Tongue (tissue), 2 donors: ENCODE results near the gene KLHL21. TPM values are rescaled to one million over a fixed set of nuclear protein-coding genes. Genes with fewer than 3 reads are reported as not detected.
A peak's percentile ranks its signal among the peaks of the same experiment; 100 is the strongest.
"Not testable (repeated sequence)": the region's sequence is repeated elsewhere in the genome, so short reads cannot be mapped to it uniquely, and the experiment has no call there.

ENCODE experiments used
- DNase-seq: peaks from one replicate; pipeline ENCODE4 v3.0.0-alpha.2; 2015
- total RNA-seq: library from RNA; depleted of rRNA; stranded (reverse); fragments of >200 nt; gene quantifications from one replicate; pipeline ENCODE4 v1.2.3, GENCODE V29; 2014

KLHL21 gene
- 63.7 TPM for total RNA-seq

GRCh38 chr1:6602669-6603237 lies at the start of gene KLHL21:
TSS of gene KLHL21 (minus strand) at chr1:6602869. CDS start at chr1:6602817, 52 bp downstream.
- DNase-seq: peak; percentile 95

DNA sequence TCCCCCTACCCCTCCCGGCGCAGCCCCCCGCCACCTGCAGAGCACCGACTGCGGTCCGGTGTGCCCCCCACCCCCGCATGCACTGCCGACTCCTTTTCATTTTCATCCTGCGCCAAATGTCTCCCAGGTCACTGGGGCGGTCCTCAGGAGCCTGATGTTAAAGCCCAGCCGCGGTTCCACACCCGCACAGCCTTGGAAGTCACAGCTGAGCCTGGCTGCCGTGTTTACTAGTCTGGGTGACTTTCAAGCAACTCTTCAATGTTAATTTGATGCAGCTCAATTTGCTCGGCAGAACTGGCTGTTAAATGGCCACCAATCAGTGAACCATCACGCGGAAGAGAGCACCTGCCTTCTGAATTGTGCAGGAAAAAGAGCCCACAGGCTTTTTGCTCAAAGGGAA lies 49.2 kb upstream of the KLHL21 start:
- no peak for DNase-seq

DNA sequence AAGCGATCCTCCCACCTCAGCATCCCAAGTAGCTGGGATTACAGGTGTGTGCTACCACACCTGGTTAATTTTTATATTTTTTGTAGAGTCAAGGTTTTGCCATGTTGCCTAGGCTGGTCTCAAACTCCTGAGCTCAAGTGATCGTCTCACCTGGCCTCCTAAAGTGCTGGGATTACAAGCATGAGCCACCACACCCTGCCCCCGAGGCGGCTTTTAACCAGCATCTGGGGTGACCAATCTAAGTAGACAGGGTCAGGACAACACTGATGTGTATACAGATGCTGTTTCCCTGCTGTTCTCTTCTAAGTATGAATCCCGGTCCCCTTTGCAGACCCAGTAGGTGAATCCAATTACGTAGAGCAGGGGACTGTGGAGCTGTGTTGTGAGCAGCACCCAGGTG lies 45.9 kb upstream of the KLHL21 start:
- no peak for DNase-seq

DNA sequence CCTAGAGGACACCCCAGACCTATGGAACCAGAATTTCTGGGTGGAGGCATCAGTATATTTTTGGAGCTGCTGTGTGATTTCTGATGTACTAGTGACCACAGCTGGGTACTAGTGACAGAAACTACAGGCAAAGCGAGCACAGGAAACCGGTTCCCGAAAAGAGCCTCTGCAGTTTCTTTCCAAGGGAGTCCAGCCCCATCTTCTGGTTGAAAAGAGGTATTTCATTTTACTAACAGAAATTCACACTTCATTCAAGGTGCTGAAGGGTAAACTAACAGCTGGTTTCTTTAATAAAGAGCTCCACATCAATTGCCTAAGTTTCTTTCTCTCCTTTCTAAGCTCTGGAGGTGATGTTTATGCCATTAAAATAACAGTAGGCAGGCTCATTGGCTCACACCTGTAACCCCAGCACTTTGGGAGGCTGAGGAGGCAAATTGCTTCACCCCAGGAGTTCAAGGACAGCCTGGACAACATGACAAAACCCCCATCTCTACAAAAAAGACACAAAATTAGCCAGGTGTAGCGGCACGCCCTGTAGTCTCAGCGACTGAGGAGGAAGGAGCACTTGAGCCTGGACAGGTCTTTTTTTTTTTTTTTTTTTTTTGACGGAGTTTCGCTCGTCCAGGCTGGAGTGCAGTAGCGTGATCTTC lies 44.0 kb upstream of the KLHL21 start:
- DNase-seq: peak; percentile 75

DNA sequence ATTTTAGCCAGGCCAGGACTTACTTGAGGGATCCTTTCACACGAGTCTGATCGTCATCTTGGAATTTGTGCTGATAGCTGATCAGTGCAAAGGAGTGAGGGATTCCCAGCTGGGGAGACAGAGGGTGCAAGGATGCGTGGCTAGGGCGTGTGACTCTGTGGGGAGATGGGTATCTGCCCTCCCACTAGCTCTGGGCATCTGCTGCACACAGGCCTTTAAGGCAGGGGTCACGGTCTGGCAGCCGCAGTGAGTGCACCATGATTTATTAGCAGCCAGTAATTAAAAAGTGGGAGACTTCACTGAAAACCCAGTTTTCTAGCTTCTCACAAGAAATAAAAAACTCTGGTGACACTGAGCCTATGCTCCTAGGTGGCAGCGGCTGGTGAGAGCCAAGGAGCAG lies 42.3 kb upstream of the KLHL21 start:
- no peak for DNase-seq

DNA sequence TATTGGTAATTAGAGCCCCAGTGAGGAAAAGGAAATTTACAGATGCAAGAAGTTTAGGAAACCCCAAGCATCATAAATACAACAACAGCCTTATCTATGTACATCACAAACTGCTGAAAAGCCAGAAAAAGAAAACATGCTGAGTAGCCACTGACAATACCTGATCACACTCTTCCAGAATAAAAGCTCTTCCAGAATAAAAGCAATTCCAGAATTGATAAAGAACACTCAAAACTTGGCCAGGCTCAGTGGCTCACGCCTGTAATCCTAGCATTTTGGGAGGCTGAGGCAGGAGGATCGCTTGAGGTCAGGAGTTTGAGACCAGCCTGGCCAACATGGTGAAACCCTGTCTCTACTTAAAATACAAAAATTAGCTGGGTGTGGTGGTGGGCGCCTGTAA lies 38.2 kb upstream of the KLHL21 start:
- not testable (repeated sequence) for DNase-seq

DNA sequence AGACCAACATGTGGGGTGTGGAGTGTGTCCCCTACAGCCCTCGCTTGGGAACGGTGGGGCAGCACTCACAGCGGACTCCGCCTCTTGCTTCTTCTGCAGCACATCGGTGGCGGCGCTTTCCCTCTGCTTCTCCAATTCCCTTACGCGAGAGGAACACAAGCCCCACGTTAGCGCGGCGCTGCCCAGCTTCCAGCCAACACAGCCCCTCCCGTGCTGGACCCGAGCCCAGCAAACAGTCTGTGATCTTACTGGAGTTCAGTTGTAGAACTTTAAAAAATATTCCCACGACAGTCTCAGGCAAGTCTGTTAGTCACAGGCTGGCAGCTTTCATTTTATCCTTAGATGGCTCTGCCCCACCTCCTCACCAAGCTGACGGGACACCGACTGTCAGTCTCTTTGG lies 35.6 kb upstream of the KLHL21 start:
- peak; percentile 93 for DNase-seq

GRCh38 chr1:6637770-6638169 lies 35.1 kb upstream of the KLHL21 start:
- no peak for DNase-seq

- not testable (repeated sequence) for DNase-seq
Observed at GRCh38 chr1:6636778-6637177, 34.1 kb upstream of the KLHL21 start.

GRCh38 chr1:6635910-6636760 lies 33.5 kb upstream of the KLHL21 start:
- DNase-seq: no peak

DNA sequence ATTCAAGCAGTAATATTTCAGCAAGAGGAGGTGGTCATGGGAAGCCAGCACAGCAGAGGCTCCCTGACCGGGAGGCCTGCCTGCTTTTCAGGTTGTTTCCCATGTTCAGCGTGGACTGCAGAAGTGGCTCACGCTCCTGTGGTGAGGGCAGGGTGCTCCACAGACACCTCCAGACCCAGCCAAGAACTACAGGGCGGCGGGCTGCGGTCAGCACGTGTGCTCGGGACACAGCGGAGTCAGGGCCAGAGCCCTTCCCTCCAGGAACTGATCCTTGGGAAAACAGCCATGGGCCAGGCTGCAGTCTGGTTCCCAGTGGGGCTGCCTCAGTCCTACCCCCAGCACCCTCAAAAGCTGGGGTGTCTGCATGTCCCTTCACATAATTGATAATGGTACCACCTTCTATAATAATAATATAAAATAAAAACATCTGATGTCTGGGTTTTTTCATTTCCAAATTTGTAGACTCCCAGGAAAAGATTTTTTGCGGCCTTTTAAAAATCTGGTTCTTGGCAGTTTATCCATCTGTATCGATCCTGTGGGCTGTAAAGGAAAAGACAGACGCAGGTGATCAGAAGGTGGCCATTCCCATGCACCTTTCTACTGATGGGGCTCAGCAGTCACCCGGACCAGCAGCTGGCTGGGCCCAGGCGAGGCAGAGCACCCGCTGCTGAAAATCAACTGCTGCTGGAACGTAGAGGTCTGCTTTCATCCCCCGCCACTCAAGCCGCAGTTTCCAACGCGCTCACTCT lies 32.7 kb upstream of the KLHL21 start:
- DNase-seq: no peak

GRCh38 chr1:6634371-6635052 lies 31.8 kb upstream of the KLHL21 start:
- peak; percentile 77 for DNase-seq

DNA sequence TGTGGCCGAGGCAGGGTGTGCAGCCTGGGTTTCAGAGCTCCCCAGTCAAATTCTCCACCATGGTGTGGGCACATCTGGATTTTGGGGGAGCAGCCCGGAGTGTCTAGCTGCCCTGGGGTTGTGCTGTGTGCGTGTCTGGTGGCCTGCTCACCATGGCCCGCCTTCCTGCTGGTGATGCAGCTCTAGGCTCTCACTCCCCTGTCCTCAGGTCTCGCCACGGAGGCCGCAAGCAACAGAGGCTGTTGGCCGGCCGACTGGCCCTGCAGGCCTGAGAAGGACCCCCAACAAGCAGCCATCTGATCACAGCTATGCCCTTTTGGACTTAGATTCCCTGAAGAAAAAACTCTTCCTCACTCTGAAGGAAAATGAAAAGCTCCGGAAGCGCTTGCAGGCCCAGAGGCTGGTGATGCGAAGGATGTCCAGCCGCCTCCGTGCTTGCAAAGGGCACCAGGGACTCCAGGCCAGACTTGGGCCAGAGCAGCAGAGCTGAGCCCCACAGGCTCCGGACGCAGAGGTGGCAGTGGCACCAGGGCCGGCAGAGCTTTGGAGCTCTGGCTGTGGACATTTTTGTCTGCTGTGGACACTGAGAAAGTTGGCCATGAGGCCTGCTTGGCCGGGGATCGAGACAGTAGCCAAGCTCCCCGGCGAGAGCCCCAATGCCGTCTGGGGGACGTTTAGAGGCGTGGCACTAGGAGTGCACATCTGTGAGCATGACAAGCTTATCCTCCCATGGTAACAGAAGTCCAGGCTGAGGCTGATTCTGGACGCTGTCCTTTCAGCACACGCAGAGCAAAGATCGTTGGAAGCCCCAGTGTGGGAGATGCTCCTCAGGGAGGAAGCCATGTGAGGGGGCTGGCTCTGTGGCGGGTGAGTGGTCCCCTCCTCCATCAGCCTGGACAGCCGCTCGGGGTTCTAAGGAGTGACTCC lies 30.2 kb upstream of the KLHL21 start:
- DNase-seq: no peak

DNA sequence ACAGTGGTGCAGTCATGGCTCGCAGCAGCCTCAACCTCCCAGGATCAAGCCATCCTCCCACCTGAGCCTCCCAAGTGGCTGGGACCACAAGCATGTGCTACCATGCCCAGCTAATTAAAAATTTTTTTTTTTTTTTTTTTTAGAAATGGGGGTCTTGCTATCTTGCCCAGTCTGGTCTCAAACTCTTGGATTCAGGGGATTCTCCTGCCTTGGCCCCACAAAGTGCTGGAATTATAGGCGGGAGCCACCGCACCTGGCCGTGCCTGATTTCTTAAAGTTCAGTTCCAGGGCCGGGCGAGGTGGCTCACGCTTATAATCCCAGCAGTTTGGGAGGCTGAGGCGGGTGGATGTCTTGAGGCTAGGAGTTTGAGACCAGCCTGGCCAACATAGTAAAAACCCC lies 28.4 kb upstream of the KLHL21 start:
- DNase-seq: no peak

- DNase-seq: no peak
Observed at GRCh38 chr1:6630027-6630426, 27.4 kb upstream of the KLHL21 start.

DNA sequence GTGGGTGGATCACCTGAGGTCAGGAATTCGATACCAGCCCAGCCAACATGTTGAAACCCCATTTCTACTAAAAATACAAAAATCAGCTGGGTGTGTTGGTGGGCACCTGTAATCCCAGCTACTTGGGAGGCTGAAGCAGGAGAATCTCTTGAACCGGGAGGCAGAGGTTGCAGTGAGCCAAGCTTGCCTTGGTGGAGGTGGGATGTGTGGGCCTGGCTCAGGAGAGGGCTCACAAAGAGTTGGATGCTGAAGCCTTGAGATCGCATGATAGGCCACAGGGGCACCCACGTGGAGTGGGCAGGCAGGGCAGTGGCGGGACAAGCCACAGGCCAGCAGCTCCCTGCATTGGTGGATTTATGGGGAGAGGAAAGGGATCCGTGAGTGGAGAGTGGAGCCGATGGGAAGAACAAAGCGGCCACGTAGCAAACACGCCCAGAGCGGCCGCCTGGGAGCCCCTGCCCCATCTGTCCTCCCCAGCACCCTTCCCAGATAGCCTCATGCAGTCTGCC lies 26.4 kb upstream of the KLHL21 start:
- DNase-seq: no peak

- DNase-seq: peak; percentile 82
Observed at GRCh38 chr1:6627841-6628545, 25.3 kb upstream of the KLHL21 start.

DNA sequence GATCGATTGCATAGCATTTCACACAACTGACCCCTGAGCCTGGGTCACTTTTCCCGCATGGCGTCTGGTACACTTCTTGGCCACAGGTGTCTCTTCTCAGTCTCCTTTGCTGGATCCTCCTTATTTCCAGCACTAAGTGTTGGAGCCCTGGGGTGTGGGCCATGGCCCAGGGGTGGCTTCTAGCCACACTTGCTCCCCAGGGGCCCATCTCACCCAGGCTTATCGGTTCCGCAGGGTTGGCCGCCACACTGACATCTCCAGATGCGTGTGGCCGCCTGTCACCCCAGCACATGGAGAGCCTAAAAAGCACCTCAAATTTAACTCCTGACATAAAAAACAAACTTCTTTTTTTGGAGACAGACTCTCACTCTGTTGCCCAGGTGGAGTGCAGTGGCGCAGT lies 24.4 kb upstream of the KLHL21 start:
- no peak for DNase-seq

DNA sequence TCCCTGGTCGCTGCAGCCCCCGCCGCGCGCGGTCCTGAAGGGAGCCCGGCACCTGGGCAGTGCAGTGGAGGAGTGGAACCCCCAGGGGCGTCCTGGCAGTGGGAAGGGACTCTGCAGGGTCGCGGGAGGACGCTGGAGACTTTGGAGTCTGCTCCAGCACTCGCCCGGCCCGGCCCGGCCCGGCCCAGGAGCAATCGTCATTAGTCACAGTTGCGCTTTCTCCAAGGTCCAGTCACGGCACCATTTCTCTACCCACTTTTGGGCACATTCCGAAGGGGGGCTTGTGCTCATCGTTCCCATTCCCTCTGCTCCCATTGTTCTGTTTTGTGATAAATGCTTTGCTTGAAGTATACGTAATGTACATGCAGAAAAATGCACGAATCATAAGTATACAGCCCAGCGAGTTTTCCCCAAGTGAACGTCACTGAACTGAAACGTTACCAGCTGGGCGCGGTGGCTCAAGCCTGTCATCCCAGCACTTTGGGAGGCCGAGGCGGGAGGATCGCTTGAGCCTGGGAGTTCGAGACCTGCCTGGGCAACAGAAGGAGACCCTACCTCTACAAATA lies 23.0 kb upstream of the KLHL21 start:
- DNase-seq: peak; percentile 38
